Islet of Langerhans (tissue), 1 donor: ENCODE measurements around the gene RPS6KB2.
"Not testable (repeated sequence)": the region's sequence is repeated elsewhere in the genome, so short reads cannot be mapped to it uniquely, and the experiment has no call there.

Source experiments
- FAIRE-seq: peaks from one replicate; lab custom pipeline; 2011; peaks lifted over from hg19 to GRCh38; lab: Jason Lieb, UNC

RPS6KB2 gene

DNA sequence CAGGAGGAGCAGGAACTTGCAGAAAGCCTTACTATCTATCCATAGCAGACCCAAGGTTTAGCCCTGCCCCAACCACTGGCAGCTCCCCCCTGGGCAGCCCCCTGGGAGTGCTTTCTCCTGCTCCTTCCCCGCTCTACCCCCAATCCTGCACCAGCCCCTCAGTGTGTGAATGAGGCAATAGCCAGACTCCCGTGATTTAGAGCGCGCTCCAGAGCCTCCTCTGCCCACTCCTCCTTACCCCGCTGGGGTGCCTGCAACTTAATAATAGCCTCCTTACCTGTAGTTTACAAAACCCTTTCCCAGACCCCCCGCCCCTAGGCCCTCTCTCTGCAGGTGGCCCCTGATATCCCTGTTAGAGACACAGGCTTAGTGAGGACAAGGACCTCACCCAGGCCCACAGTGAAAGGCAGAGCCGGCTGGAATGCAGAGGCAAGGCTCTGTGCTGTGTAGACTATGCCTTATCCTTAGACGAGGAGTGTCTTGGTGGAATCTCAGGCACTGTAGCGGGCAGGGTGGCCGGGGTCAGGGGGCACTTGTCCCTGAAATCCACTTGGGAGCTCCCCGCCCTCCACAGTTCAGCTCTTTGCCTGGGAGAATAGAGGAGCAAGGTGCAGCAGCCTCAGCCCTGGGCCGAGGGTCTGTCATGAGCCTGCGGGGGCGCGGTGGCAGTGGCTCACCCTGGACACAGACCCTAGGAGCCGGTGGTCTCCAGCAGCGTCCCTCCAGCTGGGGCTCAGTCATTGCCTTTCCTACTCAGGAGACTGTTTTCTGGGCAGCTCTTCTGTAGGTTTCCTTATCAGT, 17.1 kb upstream of the RPS6KB2 start:
- no peak for FAIRE-seq

- no peak for FAIRE-seq
These were observed 16.5 kb upstream of the RPS6KB2 start for GRCh38 chr11:67411785-67412152.

DNA sequence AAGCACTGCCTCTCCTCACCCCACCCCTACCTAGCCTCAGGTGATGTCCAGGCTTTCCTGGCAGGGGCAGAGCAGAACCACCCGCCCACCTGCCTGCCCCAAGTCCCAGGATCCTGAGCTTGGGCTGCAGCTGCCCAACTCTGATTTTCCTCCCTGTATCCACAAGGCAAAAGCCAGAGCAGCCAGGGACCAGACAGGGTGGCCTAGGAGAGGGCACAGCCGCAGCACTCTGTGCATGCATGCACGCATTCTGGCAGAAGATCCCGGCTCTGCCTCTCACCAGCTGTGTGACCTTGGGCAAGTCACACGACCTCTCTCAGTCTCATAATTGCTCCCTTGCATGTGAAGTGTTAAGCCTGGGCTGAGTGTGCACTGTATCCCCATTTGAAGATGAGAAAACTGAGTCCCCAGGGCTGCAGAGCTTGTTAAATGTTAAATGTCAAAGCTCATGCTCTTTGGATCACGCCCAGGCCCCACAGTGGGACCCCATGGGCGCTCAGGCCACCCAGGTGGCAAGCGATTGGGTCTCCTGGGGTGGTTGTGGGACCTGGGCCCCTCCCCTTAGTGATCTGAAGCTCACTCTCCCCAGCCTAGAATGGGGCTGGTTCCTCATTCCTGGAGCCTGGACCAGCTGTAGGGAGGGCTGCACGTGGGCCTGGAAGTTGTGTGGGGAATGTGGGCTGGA, 15.7 kb upstream of the RPS6KB2 start:
- no peak for FAIRE-seq

DNA sequence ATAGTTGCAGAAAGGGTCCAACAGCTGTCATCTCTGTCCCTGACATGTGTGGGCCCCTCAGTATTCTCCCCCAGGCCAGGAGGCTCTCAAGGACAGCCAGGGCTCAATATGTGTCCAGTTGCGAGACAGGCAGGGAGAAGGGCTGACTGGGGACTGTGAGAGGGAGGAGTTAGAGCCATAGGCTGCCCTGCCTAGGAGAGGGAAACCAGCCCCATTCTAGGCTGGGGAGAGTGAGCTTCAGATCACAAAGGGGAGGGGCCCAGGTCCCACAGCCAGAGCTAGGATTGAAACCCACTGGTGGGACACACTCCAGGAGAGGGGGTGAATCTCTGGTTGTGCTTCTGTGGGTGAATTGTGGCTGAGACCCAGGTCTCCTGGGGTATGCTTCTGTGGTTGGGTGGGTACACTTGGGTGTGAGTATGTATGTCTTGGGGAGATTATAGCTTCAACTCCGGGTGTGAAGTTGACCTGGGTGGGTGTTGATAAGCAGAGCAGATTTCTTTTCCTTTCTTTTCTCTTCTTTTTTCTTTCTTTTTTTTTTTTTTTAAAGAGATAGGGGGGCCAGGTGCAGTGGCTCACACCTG, 14.9 kb upstream of the RPS6KB2 start:
- FAIRE-seq: no peak

- FAIRE-seq: no peak
These were observed 12.6 kb upstream of the RPS6KB2 start, which contains the start of gene CARNS1 for GRCh38 chr11:67415501-67416304. TSS of gene CARNS1 (plus strand) at chr11:67415678. CDS start at chr11:67416200, 522 bp downstream.

GRCh38 chr11:67416416-67417335, 11.6 kb upstream of the RPS6KB2 start:
- no peak for FAIRE-seq

- FAIRE-seq: no peak
These were observed 10.9 kb upstream of the RPS6KB2 start for GRCh38 chr11:67417425-67417824.

DNA sequence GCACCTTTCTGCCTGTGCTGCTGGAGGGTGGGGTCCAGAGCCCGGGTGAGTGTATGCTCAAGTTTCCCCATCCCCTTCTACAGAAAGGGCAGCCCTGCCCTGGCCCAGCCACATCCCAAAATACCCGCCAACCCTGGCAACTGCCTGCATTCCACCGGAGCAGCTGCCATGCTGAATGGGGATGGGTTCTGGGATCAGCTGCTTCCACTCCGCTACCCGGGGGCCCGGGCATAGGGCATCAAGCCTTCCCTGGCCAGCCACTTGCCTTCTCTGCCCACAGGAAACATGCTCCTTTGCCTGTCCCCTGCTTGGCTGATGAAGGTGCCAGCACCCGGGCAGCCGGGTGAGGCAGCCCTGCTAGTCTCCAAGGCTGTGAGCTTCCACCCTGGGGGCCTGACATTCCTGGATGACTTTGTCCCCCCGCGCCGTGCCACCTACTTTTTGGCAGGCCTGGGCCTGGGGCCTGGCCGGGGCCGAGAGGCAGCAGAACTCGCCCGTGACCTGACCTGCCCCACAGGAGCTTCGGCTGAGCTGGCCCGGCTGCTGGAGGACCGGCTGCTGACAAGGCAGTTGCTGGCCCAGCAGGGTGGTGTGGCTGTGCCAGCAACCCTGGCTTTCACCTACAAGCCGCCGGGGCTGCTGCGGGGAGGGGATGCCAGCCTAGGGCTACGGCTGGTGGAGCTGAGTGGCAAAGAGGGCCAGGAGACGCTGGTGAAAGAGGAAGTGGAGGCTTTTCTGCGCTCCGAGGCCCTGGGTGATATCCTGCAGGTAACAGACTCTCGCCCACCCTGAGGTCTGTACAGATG, 9.6 kb upstream of the RPS6KB2 start:
- no peak for FAIRE-seq

GRCh38 chr11:67419325-67420049, 8.8 kb upstream of the RPS6KB2 start:
- no peak for FAIRE-seq

- FAIRE-seq: no peak
These were observed 8.1 kb upstream of the RPS6KB2 start for GRCh38 chr11:67420147-67420645.

GRCh38 chr11:67420646-67421429, 7.5 kb upstream of the RPS6KB2 start:
- no peak for FAIRE-seq

DNA sequence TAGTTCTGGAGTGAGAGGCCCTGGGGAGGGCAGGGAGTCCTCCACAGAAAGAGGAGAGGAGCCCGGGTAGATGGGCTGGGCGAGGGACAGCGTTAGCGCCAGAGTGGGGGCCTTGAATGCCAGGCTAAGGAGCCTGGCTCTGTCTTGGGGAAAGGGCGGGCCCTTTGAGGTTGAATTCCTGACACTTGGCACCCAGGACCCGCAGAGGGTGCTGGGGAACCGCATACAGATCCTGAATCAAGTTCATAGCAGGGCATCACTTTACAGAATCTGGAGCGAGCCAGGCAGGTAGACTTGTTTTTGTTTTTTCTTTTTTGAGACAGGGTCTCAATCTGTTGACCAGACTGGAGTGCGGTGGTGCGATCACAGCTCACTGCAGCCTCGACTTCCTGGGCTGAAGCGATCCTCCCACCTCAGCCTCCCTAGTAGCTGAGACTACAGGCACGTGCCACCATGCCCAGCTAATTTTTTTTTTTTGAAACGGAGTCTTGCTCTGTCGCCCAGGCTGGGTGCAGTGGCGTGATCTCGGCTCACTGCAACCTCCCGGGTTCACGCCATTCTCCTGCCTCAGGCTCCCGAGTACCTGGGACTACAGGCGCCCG, 6.8 kb upstream of the RPS6KB2 start:
- FAIRE-seq: no peak

DNA sequence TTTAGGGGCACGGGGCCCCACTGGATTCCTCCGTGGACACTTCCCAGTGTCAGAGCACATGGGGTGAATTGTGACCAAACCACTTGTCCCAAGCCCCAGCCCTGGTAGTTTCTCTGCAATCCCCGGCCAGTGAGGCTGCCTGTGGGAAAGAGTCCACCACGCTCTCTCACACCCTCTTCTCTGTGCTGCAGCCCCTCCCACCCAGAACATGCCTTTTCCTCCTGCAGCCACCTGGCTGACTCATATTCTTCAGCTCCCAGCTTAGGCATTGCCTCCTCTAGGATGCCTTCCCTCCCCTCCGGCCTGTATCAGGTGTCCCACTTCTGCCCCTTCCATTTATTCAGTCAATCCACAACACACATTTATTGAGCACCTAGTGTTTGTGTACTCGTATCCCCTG, 5.4 kb upstream of the RPS6KB2 start:
- FAIRE-seq: no peak

DNA sequence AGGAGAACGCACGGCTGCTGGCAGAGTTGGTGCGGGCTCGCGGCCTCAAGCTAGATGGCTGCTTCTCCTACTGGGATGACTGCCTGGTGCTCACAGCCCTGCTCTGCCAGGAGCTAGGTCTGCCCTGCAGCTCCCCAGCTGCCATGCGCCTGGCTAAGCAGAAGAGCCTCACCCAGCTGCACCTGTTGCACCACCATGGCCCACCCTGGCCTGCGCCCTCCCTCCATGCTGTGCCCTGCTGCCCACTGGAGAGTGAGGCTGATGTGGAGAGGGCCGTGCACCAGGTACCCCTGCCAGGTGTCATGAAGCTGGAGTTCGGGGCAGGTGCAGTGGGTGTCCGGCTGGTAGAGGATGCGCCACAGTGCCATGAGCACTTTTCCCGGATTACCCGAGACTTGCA, 4.8 kb upstream of the RPS6KB2 start:
- no peak for FAIRE-seq

DNA sequence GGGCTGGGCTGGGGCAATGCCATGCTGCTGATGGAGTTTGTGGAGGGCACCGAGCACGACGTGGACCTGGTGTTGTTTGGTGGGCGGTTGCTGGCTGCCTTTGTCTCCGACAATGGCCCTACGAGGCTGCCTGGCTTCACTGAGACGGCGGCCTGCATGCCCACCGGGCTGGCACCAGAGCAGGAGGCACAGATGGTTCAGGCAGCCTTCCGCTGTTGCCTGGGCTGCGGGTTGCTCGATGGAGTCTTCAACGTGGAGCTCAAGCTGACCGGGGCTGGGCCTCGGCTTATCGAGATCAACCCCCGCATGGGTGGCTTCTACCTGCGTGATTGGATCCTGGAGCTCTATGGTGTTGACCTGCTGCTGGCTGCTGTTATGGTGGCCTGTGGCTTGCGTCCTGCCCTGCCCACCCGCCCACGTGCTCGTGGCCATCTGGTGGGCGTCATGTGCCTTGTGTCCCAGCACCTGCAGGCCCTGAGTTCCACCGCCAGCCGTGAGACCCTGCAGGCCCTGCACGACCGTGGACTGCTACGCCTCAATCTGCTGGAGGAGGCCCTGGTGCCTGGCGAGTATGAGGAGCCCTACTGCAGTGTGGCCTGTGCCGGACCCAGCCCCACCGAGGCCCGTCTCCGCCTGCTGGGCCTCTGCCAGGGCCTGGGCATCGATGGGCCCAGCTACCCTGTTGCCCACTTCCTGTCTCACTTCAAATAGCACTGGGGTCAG, 4.2 kb upstream of the RPS6KB2 start:
- FAIRE-seq: no peak

DNA sequence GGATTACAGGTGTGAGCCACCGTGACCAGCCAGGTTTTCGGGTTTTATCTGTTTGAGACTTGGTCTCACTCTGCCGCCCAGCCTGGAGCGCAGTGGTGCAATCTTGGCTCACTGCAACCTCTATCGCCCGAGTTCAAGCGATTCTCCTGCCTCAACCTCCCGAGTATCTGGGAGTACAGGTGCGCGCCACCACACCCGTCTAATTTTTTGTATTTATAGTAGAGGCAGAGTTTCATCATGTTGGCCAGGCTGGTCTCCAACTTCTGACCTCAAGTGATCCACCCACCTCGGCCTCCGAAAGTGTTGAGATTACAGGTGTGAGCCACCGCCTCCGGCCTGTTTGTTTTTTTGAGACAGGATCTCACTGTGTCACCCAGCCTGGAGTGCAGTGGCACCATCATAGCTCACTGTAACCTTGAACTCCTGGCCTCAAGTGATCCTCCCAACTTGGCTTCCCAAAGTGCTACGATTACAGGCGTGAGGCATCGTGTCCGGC, 882 bp upstream of the RPS6KB2 start:
- not testable (repeated sequence) for FAIRE-seq

DNA sequence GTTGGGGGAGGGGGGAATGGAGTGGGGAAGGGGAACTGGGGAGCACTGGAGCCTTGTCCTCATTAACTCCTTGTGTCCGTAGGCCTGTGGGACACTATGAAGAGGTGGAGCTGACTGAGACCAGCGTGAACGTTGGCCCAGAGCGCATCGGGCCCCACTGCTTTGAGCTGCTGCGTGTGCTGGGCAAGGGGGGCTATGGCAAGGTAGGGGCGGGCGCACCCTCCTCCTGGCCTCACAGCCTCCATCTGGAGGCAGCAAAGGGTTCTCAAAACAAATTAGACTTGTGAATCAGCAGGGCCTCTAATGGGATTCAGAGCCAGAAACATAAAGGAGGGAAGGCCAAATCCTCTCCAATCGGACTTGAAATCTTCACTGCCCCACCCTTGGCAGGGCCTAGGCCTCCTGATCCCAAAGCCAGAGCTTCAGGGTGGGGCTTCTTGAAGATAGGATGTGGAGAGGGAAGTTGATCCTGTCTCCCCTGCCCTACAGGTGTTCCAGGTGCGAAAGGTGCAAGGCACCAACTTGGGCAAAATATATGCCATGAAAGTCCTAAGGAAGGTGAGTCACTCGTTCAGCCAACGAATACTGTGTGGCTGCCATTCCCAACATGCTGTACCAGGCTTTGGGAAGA, 859 bp downstream of the RPS6KB2 start:
- no peak for FAIRE-seq
